Activated naive CD8-positive, alpha-beta T cell treated with anti-CD3 and anti-CD28 coated beads, Interleukin-2, amount 10 ng/mL, durations not matched to agents 7 days and 5 days (primary cell): ENCODE data around the gene INPP5F. TPM values are rescaled to one million over a fixed set of nuclear protein-coding genes. Genes with fewer than 3 reads are reported as not detected.
"Not testable (repeated sequence)": the region's sequence is repeated elsewhere in the genome, so short reads cannot be mapped to it uniquely, and the experiment has no call there.

Experiments used
- ATAC-seq: fragments of 150-1000 bp; cut with Tn5 transposase; one replicate; pipeline ENCODE4 v1.10.0; 2021; ENCODE audit warnings: low read depth, moderate library complexity
- POLR2A ChIA-PET: fragments of 350-600 bp; sonication (Branson Sonifier 250); formaldehyde crosslinking; loops from one replicate; lab custom pipeline; 2021; ENCODE audit warnings: antibody characterized with exemption; lab: Charles Lee
- DNase-seq: peaks from one replicate; pipeline ENCODE4 v3.0.0; 2021
- H3K27ac Mint-ChIP-seq: one replicate; pipeline ENCODE4 v1.8.0; 2022; ENCODE audit warnings: mild to moderate bottlenecking, mixed read lengths
- H3K27me3 Mint-ChIP-seq: one replicate; pipeline ENCODE4 v1.8.0; 2022; ENCODE audit warnings: mild to moderate bottlenecking, moderate library complexity, mixed read lengths
- H3K36me3 Mint-ChIP-seq: one replicate; pipeline ENCODE4 v1.8.0; 2021; ENCODE audit warnings: mild to moderate bottlenecking, mixed read lengths
- H3K4me1 Mint-ChIP-seq: one replicate; pipeline ENCODE4 v1.8.0; 2021; ENCODE audit warnings: mixed read lengths
- H3K4me3 Mint-ChIP-seq: one replicate; pipeline ENCODE4 v1.8.0; 2022; ENCODE audit warnings: mild to moderate bottlenecking, moderate library complexity, mixed read lengths
- H3K9me3 Mint-ChIP-seq: one replicate; pipeline ENCODE4 v1.8.0; 2021; ENCODE audit warnings: mixed read lengths
- total RNA-seq, 2 experiments: library from RNA; stranded (reverse); gene quantifications; one replicate each; pipeline ENCODE4 v1.2.3, GENCODE V29; 2021

INPP5F gene
- total RNA-seq, 2 experiments from 2014 or later = 12.2 to 13.5 TPM

GRCh38 chr10:119758448-119759195, 32.8 kb downstream of the INPP5F start:
- POLR2A ChIA-PET = interaction anchor here (0.6 kb wide), 1 partner anchor 39 kb away, joined by 7 read pairs; no protein-coding TSS in a partner anchor
- Mint-ChIP-seq H3K36me3 (peaks cover 10% of the 10 kb centered on the region), H3K4me1 (peaks cover 1% of the 10 kb centered on the region), H3K4me3 (no peak overlapping the region), H3K9me3 (no peaks in the 10 kb centered on the region), H3K27me3 (no peaks in the 10 kb centered on the region), H3K27ac (no peak overlapping the region)
- ATAC-seq = no peak
- DNase-seq = no peak

- no peak overlapping the region for H3K27ac Mint-ChIP-seq
- H3K27me3 Mint-ChIP-seq = no peaks in the 10 kb centered on the region
- POLR2A ChIA-PET = no interaction called here
- peaks cover 6% of the 10 kb centered on the region for H3K36me3 Mint-ChIP-seq
- peaks cover 1% of the 10 kb centered on the region for H3K4me1 Mint-ChIP-seq
- no peak overlapping the region for H3K4me3 Mint-ChIP-seq
- no peak for DNase-seq
- ATAC-seq = no peak
- no peaks in the 10 kb centered on the region for H3K9me3 Mint-ChIP-seq
These were observed 34.0 kb downstream of the INPP5F start for GRCh38 chr10:119759832-119760231.

GRCh38 chr10:119761106-119761505, 35.3 kb downstream of the INPP5F start:
- Mint-ChIP-seq H3K4me3 (no peak overlapping the region), H3K36me3 (peaks cover 5% of the 10 kb centered on the region), H3K4me1 (peaks cover 1% of the 10 kb centered on the region), H3K27ac (no peak overlapping the region), H3K9me3 (no peaks in the 10 kb centered on the region), H3K27me3 (no peaks in the 10 kb centered on the region)
- POLR2A ChIA-PET = no interaction called here
- no peak for DNase-seq
- no peak for ATAC-seq

GRCh38 chr10:119762035-119762434, 36.2 kb downstream of the INPP5F start:
- Mint-ChIP-seq H3K9me3 (no peaks in the 10 kb centered on the region), H3K36me3 (peaks cover 5% of the 10 kb centered on the region), H3K4me1 (peaks cover 1% of the 10 kb centered on the region), H3K27me3 (no peaks in the 10 kb centered on the region), H3K27ac (no peak overlapping the region), H3K4me3 (no peak overlapping the region)
- no peak for ATAC-seq
- DNase-seq = no peak
- POLR2A ChIA-PET = interaction anchor here (0.7 kb wide), 1 partner anchor 41 kb away, joined by 4 read pairs; no protein-coding TSS in a partner anchor

- H3K36me3 Mint-ChIP-seq = peaks cover 2% of the 10 kb centered on the region
- DNase-seq = no peak
- no peak overlapping the region for H3K4me3 Mint-ChIP-seq
- no peaks in the 10 kb centered on the region for H3K27me3 Mint-ChIP-seq
- no peak for ATAC-seq
- H3K4me1 Mint-ChIP-seq = peaks cover under 1% of the 10 kb centered on the region
- no peak overlapping the region for H3K27ac Mint-ChIP-seq
- no peaks in the 10 kb centered on the region for H3K9me3 Mint-ChIP-seq
- POLR2A ChIA-PET = no interaction called here
These were observed 37.3 kb downstream of the INPP5F start for GRCh38 chr10:119762805-119763798.

- H3K9me3 Mint-ChIP-seq = no peaks in the 10 kb centered on the region
- H3K4me3 Mint-ChIP-seq = no peak overlapping the region
- ATAC-seq (no peak), DNase-seq (no peak)
- no peak overlapping the region for H3K27ac Mint-ChIP-seq
- H3K36me3 Mint-ChIP-seq = peaks cover 3% of the 10 kb centered on the region
- H3K4me1 Mint-ChIP-seq = no peaks in the 10 kb centered on the region
- POLR2A ChIA-PET = no interaction called here
- no peaks in the 10 kb centered on the region for H3K27me3 Mint-ChIP-seq
These were observed 42.7 kb downstream of the INPP5F start for GRCh38 chr10:119768455-119769094.

GRCh38 chr10:119769886-119770285, 44.0 kb downstream of the INPP5F start:
- no peaks in the 10 kb centered on the region for H3K9me3 Mint-ChIP-seq
- H3K27me3 Mint-ChIP-seq = no peaks in the 10 kb centered on the region
- H3K27ac Mint-ChIP-seq = no peak overlapping the region
- no peak overlapping the region for H3K4me3 Mint-ChIP-seq
- DNase-seq = no peak
- POLR2A ChIA-PET = no interaction called here
- H3K4me1 Mint-ChIP-seq = no peaks in the 10 kb centered on the region
- peaks cover 4% of the 10 kb centered on the region for H3K36me3 Mint-ChIP-seq
- ATAC-seq = no peak

- Mint-ChIP-seq H3K4me3 (no peak overlapping the region), H3K4me1 (peaks cover 3% of the 10 kb centered on the region), H3K27me3 (no peaks in the 10 kb centered on the region), H3K27ac (no peak overlapping the region), H3K9me3 (no peaks in the 10 kb centered on the region), H3K36me3 (peaks cover 4% of the 10 kb centered on the region)
- DNase-seq = no peak
- ATAC-seq = no peak
- POLR2A ChIA-PET = no interaction called here
These were observed 45.1 kb downstream of the INPP5F start for GRCh38 chr10:119770928-119771327.

GRCh38 chr10:119772334-119772733, 46.5 kb downstream of the INPP5F start:
- no peaks in the 10 kb centered on the region for H3K9me3 Mint-ChIP-seq
- peaks cover 3% of the 10 kb centered on the region for H3K4me1 Mint-ChIP-seq
- H3K4me3 Mint-ChIP-seq = no peak overlapping the region
- DNase-seq = no peak
- no peak overlapping the region for H3K27ac Mint-ChIP-seq
- POLR2A ChIA-PET = no interaction called here
- no peaks in the 10 kb centered on the region for H3K27me3 Mint-ChIP-seq
- ATAC-seq = no peak
- H3K36me3 Mint-ChIP-seq = peaks cover 4% of the 10 kb centered on the region

- H3K27me3 Mint-ChIP-seq, H3K9me3 Mint-ChIP-seq, H3K4me3 Mint-ChIP-seq, DNase-seq, H3K4me1 Mint-ChIP-seq, H3K36me3 Mint-ChIP-seq, ATAC-seq, POLR2A ChIA-PET, H3K27ac Mint-ChIP-seq: not testable (repeated sequence)
These were observed 47.2 kb downstream of the INPP5F start for GRCh38 chr10:119773041-119773440.

- ATAC-seq (no peak), DNase-seq (no peak)
- Mint-ChIP-seq H3K4me3 (no peak overlapping the region), H3K9me3 (no peaks in the 10 kb centered on the region), H3K27ac (peak overlapping the region; percentile 4), H3K4me1 (peaks cover 3% of the 10 kb centered on the region), H3K36me3 (peaks cover 4% of the 10 kb centered on the region), H3K27me3 (no peaks in the 10 kb centered on the region)
- POLR2A ChIA-PET = no interaction called here
These were observed 49.7 kb downstream of the INPP5F start for GRCh38 chr10:119775529-119775928.

GRCh38 chr10:119776536-119776935, 50.7 kb downstream of the INPP5F start:
- no peak overlapping the region for H3K4me3 Mint-ChIP-seq
- peaks cover 6% of the 10 kb centered on the region for H3K36me3 Mint-ChIP-seq
- DNase-seq (no peak), ATAC-seq (no peak)
- no peaks in the 10 kb centered on the region for H3K27me3 Mint-ChIP-seq
- no peaks in the 10 kb centered on the region for H3K9me3 Mint-ChIP-seq
- H3K4me1 Mint-ChIP-seq = peaks cover 3% of the 10 kb centered on the region
- no peak overlapping the region for H3K27ac Mint-ChIP-seq
- POLR2A ChIA-PET = no interaction called here

- no peak overlapping the region for H3K27ac Mint-ChIP-seq
- ATAC-seq (no peak), DNase-seq (no peak)
- H3K9me3 Mint-ChIP-seq = no peaks in the 10 kb centered on the region
- POLR2A ChIA-PET = no interaction called here
- H3K4me1 Mint-ChIP-seq = peaks cover 3% of the 10 kb centered on the region
- H3K4me3 Mint-ChIP-seq = no peak overlapping the region
- H3K36me3 Mint-ChIP-seq = peaks cover 6% of the 10 kb centered on the region
- H3K27me3 Mint-ChIP-seq = no peaks in the 10 kb centered on the region
These were observed 51.8 kb downstream of the INPP5F start for GRCh38 chr10:119777686-119778085.
